IMR-90 (cell line): ENCODE data around the gene ARHGEF17. TPM values are rescaled to one million over a fixed set of nuclear protein-coding genes. Genes with fewer than 3 reads are reported as not detected.
A peak's percentile ranks its signal among the peaks of the same experiment; 100 is the strongest.

ENCODE experiments used
- ATAC-seq: fragments of 200-7000 bp; cut with Tn5 transposase; 2 replicates; pipeline ENCODE4 v1.9.1; 2020; ENCODE audit warnings: low read depth, mild to moderate bottlenecking, moderate library complexity
- BruUV-seq: library from RNA; stranded (reverse); fragments of 400-500 nt; replicated peaks from 2 replicates; lab custom pipeline; 2021; lab: Mats Ljungman, UMichigan
- CTCF ChIA-PET: fragments of 300-600 bp; formaldehyde crosslinking; extraction: SDS; loops from one replicate; lab custom pipeline; 2021; ENCODE audit warnings: antibody characterized with exemption; lab: Yijun Ruan, JAX
- POLR2A ChIA-PET: fragments of 300-600 bp; sonication (Branson Sonifier 250); formaldehyde crosslinking; loops from one replicate; lab custom pipeline; 2022; ENCODE audit warnings: antibody characterized with exemption; ENCODE audit not compliant: unreplicated experiment; lab: Charles Lee
- DNase-seq: peaks from one replicate; pipeline ENCODE4 v3.0.0; 2013
- H2AFZ ChIP-seq: replicated peaks from 2 replicates; pipeline ENCODE3; 2013; ENCODE audit warnings: low read length, mild to moderate bottlenecking; ENCODE audit not compliant: poor library complexity
- H2AK5ac ChIP-seq: 2 replicates; pipeline ENCODE4 v1.6.1; 2013; ENCODE audit warnings: low read depth, low read length, inconsistent platforms
- H2AK9ac ChIP-seq: replicated peaks from 2 replicates; pipeline ENCODE3; 2013; ENCODE audit warnings: mild to moderate bottlenecking, low read depth, low read length, moderate library complexity; ENCODE audit not compliant: poor library complexity
- H2BK120ac ChIP-seq: 2 replicates; pipeline ENCODE4 v1.6.1; 2013; ENCODE audit warnings: low read depth, low read length, inconsistent platforms
- H2BK15ac ChIP-seq: 3 replicates; pipeline ENCODE4 v1.6.1; 2013; ENCODE audit warnings: low read depth, low read length, inconsistent platforms
- H2BK20ac ChIP-seq: 2 replicates; pipeline ENCODE4 v1.6.1; 2013; ENCODE audit warnings: low read depth, mild to moderate bottlenecking, inconsistent platforms, low read length, moderate library complexity
- H2BK5ac ChIP-seq: 2 replicates; pipeline ENCODE4 v1.6.1; 2013; ENCODE audit warnings: mild to moderate bottlenecking, low read depth, low read length, inconsistent platforms; ENCODE audit not compliant: poor library complexity, severe bottlenecking
- H3K14ac ChIP-seq: replicated peaks from 2 replicates; pipeline ENCODE4 v1.6.1; 2013; ENCODE audit warnings: low read depth, low read length, inconsistent platforms
- H3K18ac ChIP-seq: 2 replicates; pipeline ENCODE4 v1.6.1; 2013; ENCODE audit warnings: low read depth, low read length, control low read depth
- H3K23ac ChIP-seq: 2 replicates; pipeline ENCODE4 v1.6.1; 2013; ENCODE audit warnings: low read depth, low read length, inconsistent platforms
- H3K27ac ChIP-seq: 2 replicates; pipeline ENCODE4 v1.5.1; 2013; ENCODE audit warnings: mild to moderate bottlenecking, control low read depth, low read length; ENCODE audit not compliant: insufficient read depth
- H3K27me3 ChIP-seq: 2 replicates; pipeline ENCODE4 v1.6.1; 2013; ENCODE audit warnings: low read length; ENCODE audit not compliant: control insufficient read depth, insufficient read depth
- H3K36me3 ChIP-seq: 2 replicates; pipeline ENCODE4 v1.6.1; 2013; ENCODE audit warnings: low read length, mixed read lengths; ENCODE audit not compliant: control insufficient read depth, insufficient read depth
- H3K4ac ChIP-seq: 2 replicates; pipeline ENCODE4 v1.6.1; 2013; ENCODE audit warnings: low read depth, low read length, inconsistent platforms
- H3K4me1 ChIP-seq: 2 replicates; pipeline ENCODE4 v1.6.1; 2013; ENCODE audit warnings: low read length, mixed read lengths; ENCODE audit not compliant: control insufficient read depth, insufficient read depth
- H3K4me2 ChIP-seq: 2 replicates; pipeline ENCODE4 v1.6.1; 2013; ENCODE audit warnings: low read depth, mild to moderate bottlenecking, control low read depth, low read length, moderate library complexity
- H3K4me3 ChIP-seq: 2 replicates; pipeline ENCODE4 v1.5.1; 2013; ENCODE audit warnings: low read depth, mild to moderate bottlenecking, control low read depth, low read length, moderate library complexity; ENCODE audit not compliant: insufficient read depth
- H3K56ac ChIP-seq: 2 replicates; pipeline ENCODE4 v1.6.1; 2013; ENCODE audit warnings: low read length, inconsistent platforms; ENCODE audit not compliant: insufficient read depth; ENCODE audit errors: extremely low read depth
- H3K79me1 ChIP-seq, 2 experiments: 2 replicates each; pipeline ENCODE4 v1.6.1; 2013; ENCODE audit warnings: low read length in 2 of 2, inconsistent platforms in 1 of 2, low read depth in 1 of 2
- H3K9ac ChIP-seq: 2 replicates; pipeline ENCODE4 v1.6.1; 2013; ENCODE audit warnings: low read depth, low read length, control low read depth
- H3K9me1 ChIP-seq: 2 replicates; pipeline ENCODE4 v1.6.1; 2013; ENCODE audit warnings: low read length, inconsistent platforms; ENCODE audit not compliant: insufficient read depth
- H3K9me3 ChIP-seq: 2 replicates; pipeline ENCODE4 v1.6.1; 2013; ENCODE audit warnings: low read length; ENCODE audit not compliant: control insufficient read depth, insufficient read depth
- H4K20me1 ChIP-seq: 2 replicates; pipeline ENCODE4 v1.6.1; 2013; ENCODE audit warnings: low read length, inconsistent platforms; ENCODE audit not compliant: insufficient read depth
- H4K5ac ChIP-seq: 2 replicates; pipeline ENCODE4 v1.6.1; 2013; ENCODE audit warnings: mild to moderate bottlenecking, low read depth, low read length, control low read depth
- H4K8ac ChIP-seq, 2 experiments: 2 replicates each; pipeline ENCODE4 v1.6.1; 2013; ENCODE audit warnings: low read depth in 2 of 2, low read length in 2 of 2, control low read depth in 1 of 2, inconsistent platforms in 1 of 2
- H4K91ac ChIP-seq: 2 replicates; pipeline ENCODE4 v1.6.1; 2013; ENCODE audit warnings: low read depth, low read length, inconsistent platforms; ENCODE audit not compliant: insufficient read depth
- BHLHE40 ChIP-seq: fragments of 150-350 bp; IDR thresholded peaks from 2 replicates; pipeline ENCODE4 v1.6.1; 2016; ENCODE audit warnings: mild to moderate bottlenecking, low read depth, low read length
- CEBPB ChIP-seq: IDR thresholded peaks from 2 replicates; pipeline ENCODE4 v1.6.1; 2012; ENCODE audit warnings: low read depth, low read length, improper control_type of control experiment
- CHD1 ChIP-seq: IDR thresholded peaks from 2 replicates; pipeline ENCODE4 v1.6.1; 2012; ENCODE audit warnings: low read depth, low read length, improper control_type of control experiment
- FOS ChIP-seq: fragments of 150-350 bp; IDR thresholded peaks from 2 replicates; pipeline ENCODE4 v1.6.1; 2016; ENCODE audit warnings: low read depth, low read length
- POLR2A ChIP-seq: IDR thresholded peaks from 2 replicates; pipeline ENCODE4 v1.6.1; 2012; ENCODE audit warnings: mild to moderate bottlenecking, low read depth, low read length
- RAD21 ChIP-seq: IDR thresholded peaks from 2 replicates; pipeline ENCODE4 v1.6.1; 2012; ENCODE audit warnings: low read length, improper control_type of control experiment
- RCOR1 ChIP-seq: IDR thresholded peaks from 2 replicates; pipeline ENCODE4 v1.6.1; 2012; ENCODE audit warnings: mild to moderate bottlenecking, low read length, improper control_type of control experiment; ENCODE audit not compliant: insufficient replicate concordance
- RFX5 ChIP-seq: IDR thresholded peaks from 2 replicates; pipeline ENCODE4 v1.8.0; 2012; ENCODE audit warnings: low read depth, mild to moderate bottlenecking, low read length, moderate library complexity
- SMC3 ChIP-seq: fragments of 150-350 bp; IDR thresholded peaks from 2 replicates; pipeline ENCODE4 v1.6.1; 2016; ENCODE audit warnings: low read depth, mild to moderate bottlenecking, antibody characterized with exemption, low read length, moderate library complexity
- WGBS, 2 experiments: methylation state at CpG; one replicate each; pipeline versions ENCODE4 v1.1.5 to v1.1.7; 2013; ENCODE audit warnings: missing lambda C conversion rate in 2 of 2; ENCODE audit not compliant: insufficient read length in 1 of 2; ENCODE audit errors: extremely low coverage in 2 of 2; 5-methylcytosine and 5-hydroxymethylcytosine counted together
- dilution Hi-C: fragments of 300-500 bp; cut with HindIII; formaldehyde crosslinking; loops from one replicate; pipeline ENCODE4 v1.14.3; 2018; ENCODE audit warnings: low sequenced_read_pairs; ENCODE audit not compliant: unreplicated experiment
- in situ Hi-C: fragments of 300-500 bp; cut with MboI; formaldehyde crosslinking; loops from 3 replicates; pipeline ENCODE4 v1.14.3; 2019; ENCODE audit warnings: low sequenced_read_pairs, inconsistent platforms, mixed read lengths
- intact Hi-C: fragments of 100-400 bp; cut with micrococcal nuclease; formaldehyde crosslinking; loops from 2 replicates; pipeline ENCODE4 v1.10.0; 2022
- polyA plus RNA-seq, 3 experiments: library from polyadenylated mRNA; depleted of rRNA; stranded (reverse); fragments of >200 nt; gene quantifications; 2 replicates each; pipeline ENCODE4 v1.2.3, GENCODE V29; 2012; ENCODE audit warnings: low replicate concordance in 1 of 3
- total RNA-seq: library from RNA; depleted of rRNA; stranded (reverse); fragments of >200 nt; gene quantifications from 2 replicates; pipeline ENCODE4 v1.2.3, GENCODE V29; 2012
- TF ChIP-seq, protein P1 (sequence below): conservative IDR thresholded peaks from 2 replicates; pipeline ENCODE4 v1.5.1; 2012; ENCODE audit warnings: mild to moderate bottlenecking, low read depth, low read length, improper control_type of control experiment
- TF ChIP-seq, protein P2 (sequence below): fragments of 150-350 bp; IDR thresholded peaks from 2 replicates; pipeline ENCODE4 v1.6.1; 2016; ENCODE audit warnings: low read depth, mild to moderate bottlenecking, low read length, moderate library complexity, borderline replicate concordance
- TF ChIP-seq, protein P3 (sequence below): fragments of 150-350 bp; IDR thresholded peaks from 2 replicates; pipeline ENCODE4 v1.6.1; 2017; ENCODE audit warnings: mild to moderate bottlenecking, antibody characterized with exemption, low read length, low read depth

Gene ARHGEF17
- total and polyA plus RNA-seq, 2 of the 4 experiments (the other 2 are of a cell fraction) = 21.7 to 97.7 TPM

DNA sequence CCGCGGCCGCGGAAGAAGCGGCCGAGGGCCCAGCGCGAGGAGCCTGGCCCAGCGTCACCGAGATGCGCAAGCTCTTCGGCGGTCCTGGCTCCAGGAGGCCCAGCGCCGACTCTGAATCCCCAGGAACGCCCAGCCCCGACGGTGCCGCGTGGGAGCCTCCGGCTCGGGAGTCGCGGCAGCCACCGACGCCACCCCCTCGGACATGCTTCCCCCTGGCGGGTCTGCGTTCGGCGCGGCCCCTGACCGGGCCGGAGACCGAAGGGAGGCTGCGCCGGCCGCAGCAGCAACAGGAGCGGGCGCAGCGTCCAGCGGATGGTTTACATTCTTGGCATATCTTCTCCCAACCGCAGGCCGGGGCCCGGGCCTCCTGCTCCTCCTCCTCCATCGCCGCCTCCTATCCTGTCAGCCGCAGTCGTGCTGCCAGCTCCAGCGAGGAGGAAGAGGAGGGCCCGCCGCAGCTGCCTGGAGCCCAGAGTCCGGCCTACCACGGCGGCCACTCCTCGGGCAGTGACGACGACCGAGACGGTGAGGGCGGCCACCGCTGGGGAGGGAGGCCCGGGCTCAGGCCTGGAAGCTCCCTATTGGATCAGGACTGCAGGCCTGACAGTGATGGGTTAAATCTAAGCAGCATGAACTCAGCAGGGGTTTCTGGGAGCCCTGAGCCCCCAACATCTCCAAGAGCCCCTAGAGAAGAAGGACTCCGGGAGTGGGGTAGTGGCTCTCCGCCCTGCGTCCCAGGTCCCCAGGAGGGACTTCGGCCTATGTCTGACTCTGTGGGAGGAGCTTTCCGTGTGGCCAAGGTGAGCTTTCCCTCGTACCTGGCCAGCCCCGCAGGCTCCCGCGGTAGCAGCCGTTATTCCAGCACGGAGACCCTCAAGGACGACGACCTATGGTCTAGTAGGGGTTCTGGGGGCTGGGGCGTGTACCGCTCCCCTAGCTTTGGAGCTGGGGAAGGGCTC is 1.2 kb downstream of the ARHGEF17 start:
- peak overlapping the region; percentile 94 for H3K23ac ChIP-seq
- H3K36me3 ChIP-seq = peaks cover 18% of the 10 kb centered on the region; the same call in 1 of the 2 replicates
- DNase-seq = peak; percentile 96
- POLR2A ChIA-PET = interaction anchor here (0.6 to 1.1 kb wide), 3 partner anchors 9 to 353 kb away, joined by 3 to 11 read pairs (median 4); no protein-coding TSS in a partner anchor
- H3K9me1 ChIP-seq = 0 out of 2 replicates have a peak, but pooled peaks cover 4% of the 10 kb centered on the region
- peak overlapping the region; percentile 100 for H2AK9ac ChIP-seq
- CTCF ChIA-PET = interaction anchor here (0.6 to 2.2 kb wide), 5 partner anchors 14 to 838 kb away, joined by 3 to 15 read pairs (median 5); no protein-coding TSS in a partner anchor
- 0% methylated on average over 32 of the region's 78 CpGs; no CpG with 5 or more reads in 1 of the 2 experiments for WGBS, 2 experiments
- peak overlapping the region; percentile 95 for H3K4me2 ChIP-seq
- H2AK5ac ChIP-seq = peak overlapping the region; percentile 89
- dilution Hi-C loops (no loop called here), in situ Hi-C loops (no loop called here), intact Hi-C loops (loop anchor here (1.0 to 10.0 kb wide), 3 partner anchors 14 to 286 kb away; partner anchors contain the start of genes FAM168A and RELT)
- H3K9ac ChIP-seq = peak overlapping the region; percentile 87
- H3K27me3 ChIP-seq = no peaks in the 10 kb centered on the region
- peak overlapping the region; percentile 96 for H3K27ac ChIP-seq
- peak overlapping the region; percentile 85 for H2AFZ ChIP-seq
- peak overlapping the region; percentile 28; the same call in 1 of the 2 replicates for H2BK20ac ChIP-seq
- H2BK15ac ChIP-seq = peak overlapping the region; percentile 26; the same call in 1 of the 3 replicates
- H2BK120ac ChIP-seq = peak overlapping the region; percentile 95
- peaks cover 34% of the 10 kb centered on the region for H3K4me1 ChIP-seq
- H4K20me1 ChIP-seq = peaks cover 53% of the 10 kb centered on the region
- H3K18ac ChIP-seq = peak overlapping the region; percentile 63
- peak overlapping the region; percentile 57 to 88; a peak in 3 of 4 replicates for H4K8ac ChIP-seq
- peak overlapping the region; percentile 67 for H4K5ac ChIP-seq
- ATAC-seq = peak; percentile 72
- H3K79me1 ChIP-seq = peaks cover 4 to 38% of the 10 kb centered on the region in 2 experiments; a peak in 2 of 4 replicates
- peak overlapping the region; percentile 97 for H2BK5ac ChIP-seq
- H3K14ac ChIP-seq = peak overlapping the region; percentile 96
- peak overlapping the region; percentile 63 for H3K4me3 ChIP-seq
- H4K91ac ChIP-seq = peak overlapping the region; percentile 97
- no TSS peak for BruUV-seq
- no peaks in the 10 kb centered on the region for H3K9me3 ChIP-seq
- H3K56ac ChIP-seq = peak overlapping the region; percentile 97
- H3K4ac ChIP-seq = peak overlapping the region; percentile 97
- TF ChIP-seq RAD21 (peak; percentile 5; the same call in 1 of the 2 replicates), SMC3 (peak; percentile 18; the same call in 1 of the 2 replicates), CHD1 (no peak), FOS (no peak), CEBPB (no peak), RCOR1 (no peak), BHLHE40 (peak; percentile 36; the same call in 1 of the 2 replicates), POLR2A (peak; percentile 74), RFX5 (no peak)
- TF ChIP-seq, protein P1, sequence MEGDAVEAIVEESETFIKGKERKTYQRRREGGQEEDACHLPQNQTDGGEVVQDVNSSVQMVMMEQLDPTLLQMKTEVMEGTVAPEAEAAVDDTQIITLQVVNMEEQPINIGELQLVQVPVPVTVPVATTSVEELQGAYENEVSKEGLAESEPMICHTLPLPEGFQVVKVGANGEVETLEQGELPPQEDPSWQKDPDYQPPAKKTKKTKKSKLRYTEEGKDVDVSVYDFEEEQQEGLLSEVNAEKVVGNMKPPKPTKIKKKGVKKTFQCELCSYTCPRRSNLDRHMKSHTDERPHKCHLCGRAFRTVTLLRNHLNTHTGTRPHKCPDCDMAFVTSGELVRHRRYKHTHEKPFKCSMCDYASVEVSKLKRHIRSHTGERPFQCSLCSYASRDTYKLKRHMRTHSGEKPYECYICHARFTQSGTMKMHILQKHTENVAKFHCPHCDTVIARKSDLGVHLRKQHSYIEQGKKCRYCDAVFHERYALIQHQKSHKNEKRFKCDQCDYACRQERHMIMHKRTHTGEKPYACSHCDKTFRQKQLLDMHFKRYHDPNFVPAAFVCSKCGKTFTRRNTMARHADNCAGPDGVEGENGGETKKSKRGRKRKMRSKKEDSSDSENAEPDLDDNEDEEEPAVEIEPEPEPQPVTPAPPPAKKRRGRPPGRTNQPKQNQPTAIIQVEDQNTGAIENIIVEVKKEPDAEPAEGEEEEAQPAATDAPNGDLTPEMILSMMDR = no peak
- TF ChIP-seq, protein P2, sequence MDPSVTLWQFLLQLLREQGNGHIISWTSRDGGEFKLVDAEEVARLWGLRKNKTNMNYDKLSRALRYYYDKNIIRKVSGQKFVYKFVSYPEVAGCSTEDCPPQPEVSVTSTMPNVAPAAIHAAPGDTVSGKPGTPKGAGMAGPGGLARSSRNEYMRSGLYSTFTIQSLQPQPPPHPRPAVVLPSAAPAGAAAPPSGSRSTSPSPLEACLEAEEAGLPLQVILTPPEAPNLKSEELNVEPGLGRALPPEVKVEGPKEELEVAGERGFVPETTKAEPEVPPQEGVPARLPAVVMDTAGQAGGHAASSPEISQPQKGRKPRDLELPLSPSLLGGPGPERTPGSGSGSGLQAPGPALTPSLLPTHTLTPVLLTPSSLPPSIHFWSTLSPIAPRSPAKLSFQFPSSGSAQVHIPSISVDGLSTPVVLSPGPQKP = no peak
- TF ChIP-seq, protein P3, sequence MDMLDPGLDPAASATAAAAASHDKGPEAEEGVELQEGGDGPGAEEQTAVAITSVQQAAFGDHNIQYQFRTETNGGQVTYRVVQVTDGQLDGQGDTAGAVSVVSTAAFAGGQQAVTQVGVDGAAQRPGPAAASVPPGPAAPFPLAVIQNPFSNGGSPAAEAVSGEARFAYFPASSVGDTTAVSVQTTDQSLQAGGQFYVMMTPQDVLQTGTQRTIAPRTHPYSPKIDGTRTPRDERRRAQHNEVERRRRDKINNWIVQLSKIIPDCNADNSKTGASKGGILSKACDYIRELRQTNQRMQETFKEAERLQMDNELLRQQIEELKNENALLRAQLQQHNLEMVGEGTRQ = no peak
